ENCODE data around the gene PLB1.

PLB1 gene

GRCh38 chr2:28678175-28678855, 182.5 kb downstream of the PLB1 start:
- H4K20me1 ChIP-seq (ENCODE audit: insufficient read depth, low read length), result no peaks in the 10 kb centered on the region
- no peak for TF ChIP-seq CTCF (IDR thresholded peaks at IDR 0.05; ENCODE audit: borderline replicate concordance, extremely low read depth, low read length, poor library complexity, severe bottlenecking)
- no peak for TF ChIP-seq EZH2 (IDR thresholded peaks at IDR 0.05; ENCODE audit: borderline replicate concordance, low read depth, low read length, severe bottlenecking)
- no peaks in the 10 kb centered on the region for H3K79me2 ChIP-seq (ENCODE audit: insufficient read depth, low read length)
- H2AFZ ChIP-seq (ENCODE audit: low read depth, low read length), result no peak overlapping the region
- ATAC-seq (ENCODE audit: insufficient read depth, low read depth) (no peak), DNase-seq (no peak)
- H3K36me3 ChIP-seq (ENCODE audit: insufficient read depth, low read length), result no peaks in the 10 kb centered on the region
- no peak overlapping the region for H3K4me2 ChIP-seq (ENCODE audit: insufficient read depth, low read length)
- H3K27ac ChIP-seq (ENCODE audit: low read length), result no peak overlapping the region
- H3K27me3 ChIP-seq (ENCODE audit: insufficient read depth, low read length, poor library complexity), result no peaks in the 10 kb centered on the region
- H3K9ac ChIP-seq (ENCODE audit: low read depth, low read length), result no peak overlapping the region
- H3K9me3 ChIP-seq (ENCODE audit: insufficient read depth, low read length, severe bottlenecking), result no peaks in the 10 kb centered on the region
- H3K4me3 ChIP-seq (ENCODE audit: low read depth in 1 of 2, low read length in 2 of 2), result no peak overlapping the region
- no peaks in the 10 kb centered on the region for H3K4me1 ChIP-seq (ENCODE audit: insufficient read depth, low read length)

GRCh38 chr2:28678944-28679343, 183.1 kb downstream of the PLB1 start:
- Histone ChIP-seq H2AFZ (ENCODE audit: low read depth, low read length) (no peak overlapping the region), H3K27me3 (ENCODE audit: insufficient read depth, low read length, poor library complexity) (no peaks in the 10 kb centered on the region), H3K9me3 (ENCODE audit: insufficient read depth, low read length, severe bottlenecking) (no peaks in the 10 kb centered on the region), H3K4me2 (ENCODE audit: insufficient read depth, low read length) (no peak overlapping the region), H3K4me1 (ENCODE audit: insufficient read depth, low read length) (no peaks in the 10 kb centered on the region), H4K20me1 (ENCODE audit: insufficient read depth, low read length) (no peaks in the 10 kb centered on the region), H3K79me2 (ENCODE audit: insufficient read depth, low read length) (no peaks in the 10 kb centered on the region), H3K27ac (ENCODE audit: low read length) (no peak overlapping the region), H3K9ac (ENCODE audit: low read depth, low read length) (no peak overlapping the region), H3K36me3 (ENCODE audit: insufficient read depth, low read length) (no peaks in the 10 kb centered on the region), H3K4me3 (ENCODE audit: low read depth in 1 of 2, low read length in 2 of 2) (no peak overlapping the region)
- TF ChIP-seq EZH2 (IDR thresholded peaks at IDR 0.05; ENCODE audit: borderline replicate concordance, low read depth, low read length, severe bottlenecking) (no peak), CTCF (IDR thresholded peaks at IDR 0.05; ENCODE audit: borderline replicate concordance, extremely low read depth, low read length, poor library complexity, severe bottlenecking) (no peak)
- DNase-seq (no peak), ATAC-seq (ENCODE audit: insufficient read depth, low read depth) (no peak)

GRCh38 chr2:28680657-28681056, 184.8 kb downstream of the PLB1 start:
- no peak overlapping the region for H3K9ac ChIP-seq (ENCODE audit: low read depth, low read length)
- H3K79me2 ChIP-seq (ENCODE audit: insufficient read depth, low read length), result no peaks in the 10 kb centered on the region
- DNase-seq, result no peak
- ATAC-seq (ENCODE audit: insufficient read depth, low read depth), result no peak
- H3K4me1 ChIP-seq (ENCODE audit: insufficient read depth, low read length), result no peaks in the 10 kb centered on the region
- no peaks in the 10 kb centered on the region for H4K20me1 ChIP-seq (ENCODE audit: insufficient read depth, low read length)
- H3K27me3 ChIP-seq (ENCODE audit: insufficient read depth, low read length, poor library complexity), result no peaks in the 10 kb centered on the region
- no peaks in the 10 kb centered on the region for H3K36me3 ChIP-seq (ENCODE audit: insufficient read depth, low read length)
- H3K9me3 ChIP-seq (ENCODE audit: insufficient read depth, low read length, severe bottlenecking), result no peaks in the 10 kb centered on the region
- H3K4me3 ChIP-seq (ENCODE audit: low read depth in 1 of 2, low read length in 2 of 2), result no peak overlapping the region
- H2AFZ ChIP-seq (ENCODE audit: low read depth, low read length), result no peak overlapping the region
- TF ChIP-seq CTCF (IDR thresholded peaks at IDR 0.05; ENCODE audit: borderline replicate concordance, extremely low read depth, low read length, poor library complexity, severe bottlenecking) (no peak), EZH2 (IDR thresholded peaks at IDR 0.05; ENCODE audit: borderline replicate concordance, low read depth, low read length, severe bottlenecking) (no peak)
- H3K27ac ChIP-seq (ENCODE audit: low read length), result no peak overlapping the region
- H3K4me2 ChIP-seq (ENCODE audit: insufficient read depth, low read length), result no peak overlapping the region

All from DND-41 (cell line).